Sciatic nerve (tissue), 2 donors: Measurements from ENCODE around the gene CAPN12. TPM values are rescaled to one million over a fixed set of nuclear protein-coding genes. Genes with fewer than 3 reads are reported as not detected.

Source experiments
- ATAC-seq: fragments of 200-7000 bp; cut with Tn5 transposase; one replicate; pipeline ENCODE4 v1.9.1; 2020; ENCODE audit warnings: mild to moderate bottlenecking, moderate library complexity
- DNase-seq: peaks from one replicate; pipeline ENCODE4 v3.0.0-alpha.2; 2020; ENCODE audit warnings: low spot score
- intact Hi-C: fragments of 100-400 bp; cut with DNase I; formaldehyde crosslinking; loops from one replicate; pipeline ENCODE4 v1.14.2; 2022
- total RNA-seq: library from RNA; stranded (reverse); fragmentation: NEBNext Ultra II Directional; extraction: Animal tissue kit (Norgen Biotek cat#: 25700); gene quantifications from one replicate; pipeline ENCODE4 v1.2.1, GENCODE V29; 2021
- donor health status: DM: no; HTN: no; CAD: no.
- donor health status: DM: no; HTN: no; CAD: no.

Gene CAPN12
- total RNA-seq, 1 donor from 2014 or later: 5.6 TPM

GRCh38 chr19:38690832-38691231 is 53.4 kb downstream of the CAPN12 start:
- intact Hi-C loops: no loop called here
- ATAC-seq (no peak), DNase-seq (no peak)

- DNase-seq (no peak), ATAC-seq (no peak)
- intact Hi-C loops: no loop called here
Observed at GRCh38 chr19:38690146-38690545, 54.1 kb downstream of the CAPN12 start.

GRCh38 chr19:38687837-38688378 is 56.4 kb downstream of the CAPN12 start:
- DNase-seq (no peak), ATAC-seq (no peak)
- intact Hi-C loops: no loop called here

GRCh38 chr19:38686530-38686888 is 57.8 kb downstream of the CAPN12 start:
- DNase-seq (no peak), ATAC-seq (no peak)
- intact Hi-C loops: no loop called here

GRCh38 chr19:38685666-38686529 is 58.4 kb downstream of the CAPN12 start:
- ATAC-seq: peak; percentile 33
- intact Hi-C loops: no loop called here
- no peak for DNase-seq

GRCh38 chr19:38684862-38685665 is 59.2 kb downstream of the CAPN12 start:
- no peak for DNase-seq
- intact Hi-C loops: no loop called here
- ATAC-seq: no peak

DNA sequence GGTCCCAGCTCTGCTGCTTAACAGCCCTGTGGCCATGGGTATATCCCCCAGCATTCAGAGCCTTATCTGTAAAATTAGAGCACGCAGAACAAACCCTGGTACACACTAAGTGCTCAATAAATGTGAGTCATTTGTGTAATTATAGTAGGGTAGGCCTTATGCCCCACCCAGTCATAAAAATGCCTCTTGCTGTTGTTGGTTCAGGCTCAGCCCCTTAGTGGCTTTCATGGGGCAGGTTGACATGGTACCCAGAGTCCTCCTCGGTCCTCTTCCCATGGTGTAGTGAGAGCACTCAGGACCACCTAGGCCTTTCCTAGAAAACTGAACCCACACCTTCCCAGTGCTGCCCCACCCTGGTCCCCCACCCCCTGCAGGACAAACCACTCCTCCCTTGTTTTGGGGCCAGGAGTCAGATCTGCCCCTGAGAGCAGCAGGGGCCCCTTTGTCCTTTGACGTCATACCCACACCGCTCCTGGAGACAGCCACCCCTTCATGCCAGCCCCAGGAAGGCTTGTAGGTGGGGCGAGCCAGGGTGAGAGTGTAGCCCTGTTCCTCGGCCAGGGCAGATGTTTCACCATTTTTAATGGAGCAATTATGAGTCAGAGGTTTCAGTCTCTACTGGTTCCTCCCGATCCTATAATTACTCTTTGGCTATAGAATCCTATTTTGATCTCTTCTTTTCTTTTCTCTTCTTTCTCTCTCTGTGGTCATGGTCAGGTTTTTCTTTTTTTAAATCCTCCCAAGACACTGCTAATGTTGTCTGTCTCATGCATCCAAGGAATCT is 60.0 kb downstream of the CAPN12 start:
- intact Hi-C loops: no loop called here
- ATAC-seq: peak; percentile 81
- DNase-seq: no peak

DNA sequence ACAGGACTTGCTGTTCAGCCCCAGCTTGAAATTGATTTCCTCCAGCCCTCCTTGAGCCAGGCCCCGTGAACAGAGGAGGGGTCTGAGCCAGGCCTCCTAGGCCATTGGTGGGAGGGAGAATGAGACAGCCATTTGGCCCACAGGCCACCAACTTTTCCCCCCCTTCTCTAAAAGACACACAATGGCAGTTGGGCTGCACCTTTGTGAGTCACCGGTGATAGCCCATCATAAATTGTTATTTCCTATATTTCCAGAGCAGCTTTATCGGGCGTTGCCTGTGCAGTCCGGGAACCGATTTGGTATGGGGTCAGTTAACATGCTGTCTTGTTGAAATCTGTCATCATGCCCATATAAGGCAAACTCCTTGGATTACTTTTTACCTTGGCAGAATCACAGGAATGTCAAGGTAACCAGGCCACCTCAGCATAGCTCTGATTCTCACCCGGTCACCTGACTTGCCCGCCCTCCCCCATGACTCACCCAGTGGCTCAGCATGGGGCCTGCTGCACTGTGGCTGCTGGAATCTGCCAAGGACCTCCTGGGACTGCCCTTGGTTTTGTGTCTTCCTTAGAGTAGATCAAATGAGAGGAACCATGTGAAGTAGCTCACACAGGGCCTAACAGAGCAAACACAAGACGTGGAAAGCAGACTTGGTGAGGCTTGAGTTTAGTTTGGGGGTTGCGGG is 60.7 kb downstream of the CAPN12 start:
- intact Hi-C loops: no loop called here
- peak; percentile 70 for ATAC-seq
- DNase-seq: no peak

- no peak for ATAC-seq
- intact Hi-C loops: no loop called here
- DNase-seq: no peak
Observed at GRCh38 chr19:38682872-38683392, 61.3 kb downstream of the CAPN12 start.

- DNase-seq: no peak
- no peak for ATAC-seq
- intact Hi-C loops: no loop called here
Observed at GRCh38 chr19:38682195-38682867, 61.9 kb downstream of the CAPN12 start.

Other genes starting within 250 kb of the CAPN12 start
- 6.2 TPM for gene MAP4K1, start 126.5 kb downstream of the CAPN12 start, total RNA-seq
- gene EIF3K, start 125.3 kb downstream of the CAPN12 start, total RNA-seq: 168 TPM
- 597 TPM for gene ACTN4, start 96.8 kb downstream of the CAPN12 start, total RNA-seq
- gene LGALS7, start 29.0 kb upstream of the CAPN12 start, total RNA-seq: not detected
- gene LGALS7B, start 44.7 kb upstream of the CAPN12 start, total RNA-seq: not detected
- 1.3 TPM for gene LGALS4, start 68.5 kb upstream of the CAPN12 start, total RNA-seq
- 106 TPM for gene ECH1, start 87.3 kb upstream of the CAPN12 start, total RNA-seq
- gene HNRNPL, start 105.5 kb upstream of the CAPN12 start, total RNA-seq: 192 TPM
- gene RINL, start 133.8 kb upstream of the CAPN12 start, total RNA-seq: 9.6 TPM
- gene SIRT2, start 155.1 kb upstream of the CAPN12 start, total RNA-seq: 86.4 TPM
- gene NFKBIB, start 155.5 kb upstream of the CAPN12 start, total RNA-seq: 14.6 TPM
- gene CCER2, start 167.7 kb upstream of the CAPN12 start, total RNA-seq: 0.80 TPM
- 17.9 TPM for gene SARS2, start 186.3 kb upstream of the CAPN12 start, total RNA-seq
- 12.1 TPM for gene MRPS12, start 186.5 kb upstream of the CAPN12 start, total RNA-seq
- gene FBXO17, start 231.3 kb upstream of the CAPN12 start, total RNA-seq: 30.0 TPM